T-helper 2 cell treated with Interferon-gamma antibody and Interleukin-4, amounts not matched to agents 5 μg/mL and 100 μg/mL, for 36 hours (primary cell): ENCODE measurements around the gene CAMKV.
"Not testable (repeated sequence)": the region's sequence is repeated elsewhere in the genome, so short reads cannot be mapped to it uniquely, and the experiment has no call there.

Source experiments
- DNase-seq: peaks from one replicate; pipeline ENCODE4 v3.0.0; 2021; ENCODE audit warnings: low spot score
- H3K27ac Mint-ChIP-seq: one replicate; pipeline ENCODE4 v1.8.0; 2021; ENCODE audit warnings: mild to moderate bottlenecking, mixed read lengths
- H3K27me3 Mint-ChIP-seq: one replicate; pipeline ENCODE4 v1.8.0; 2021; ENCODE audit warnings: low read depth, mixed read lengths
- H3K36me3 Mint-ChIP-seq: one replicate; pipeline ENCODE4 v1.8.0; 2021; ENCODE audit warnings: low read depth, mixed read lengths
- H3K4me1 Mint-ChIP-seq: one replicate; pipeline ENCODE4 v1.8.0; 2021; ENCODE audit warnings: low read depth, mixed read lengths
- H3K4me3 Mint-ChIP-seq: one replicate; pipeline ENCODE4 v1.8.0; 2022; ENCODE audit warnings: mild to moderate bottlenecking, moderate library complexity, mixed read lengths
- H3K9me3 Mint-ChIP-seq: one replicate; pipeline ENCODE4 v1.8.0; 2021; ENCODE audit warnings: mixed read lengths

The CAMKV gene, protein sequence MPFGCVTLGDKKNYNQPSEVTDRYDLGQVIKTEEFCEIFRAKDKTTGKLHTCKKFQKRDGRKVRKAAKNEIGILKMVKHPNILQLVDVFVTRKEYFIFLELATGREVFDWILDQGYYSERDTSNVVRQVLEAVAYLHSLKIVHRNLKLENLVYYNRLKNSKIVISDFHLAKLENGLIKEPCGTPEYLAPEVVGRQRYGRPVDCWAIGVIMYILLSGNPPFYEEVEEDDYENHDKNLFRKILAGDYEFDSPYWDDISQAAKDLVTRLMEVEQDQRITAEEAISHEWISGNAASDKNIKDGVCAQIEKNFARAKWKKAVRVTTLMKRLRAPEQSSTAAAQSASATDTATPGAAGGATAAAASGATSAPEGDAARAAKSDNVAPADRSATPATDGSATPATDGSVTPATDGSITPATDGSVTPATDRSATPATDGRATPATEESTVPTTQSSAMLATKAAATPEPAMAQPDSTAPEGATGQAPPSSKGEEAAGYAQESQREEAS

GRCh38 chr3:49869525-49870126 is at the start of gene CAMKV:
TSS of gene CAMKV (minus strand) at chr3:49869906. CDS start at chr3:49862388, 7,518 bp downstream.
- no peak for DNase-seq
- Mint-ChIP-seq H3K27me3 (peaks cover 41% of the 10 kb centered on the region), H3K36me3 (no peaks in the 10 kb centered on the region), H3K4me3 (peak within 1 kb of the TSS; percentile 21), H3K4me1 (no peaks in the 10 kb centered on the region), H3K27ac (no peak within 1 kb of the TSS), H3K9me3 (no peaks in the 10 kb centered on the region)

GRCh38 chr3:49917806-49918590 is 48.3 kb upstream of the CAMKV start:
- not testable (repeated sequence) for DNase-seq, H3K36me3 Mint-ChIP-seq

DNA sequence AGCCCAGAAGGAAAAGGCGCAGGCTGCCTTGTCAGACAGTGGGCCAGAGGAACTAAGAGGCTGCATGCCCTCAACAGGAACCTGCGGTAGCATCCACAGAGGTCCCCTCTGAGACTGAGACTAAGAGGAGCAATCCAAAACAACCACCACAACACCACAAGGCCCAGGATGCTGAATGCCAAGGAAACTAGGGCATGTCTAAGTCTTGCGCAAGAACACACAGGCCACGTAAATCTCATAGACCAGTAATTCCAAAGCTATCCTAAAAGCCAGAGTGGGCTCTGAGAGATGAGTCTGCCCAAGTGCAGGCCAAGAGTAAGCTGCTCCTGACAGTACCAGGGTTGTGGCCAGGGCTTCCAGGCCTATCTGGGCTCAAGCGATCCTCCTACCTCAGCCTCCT is 47.0 kb upstream of the CAMKV start:
- Mint-ChIP-seq H3K27ac (no peak overlapping the region), H3K4me3 (no peak overlapping the region), H3K9me3 (no peaks in the 10 kb centered on the region), H3K4me1 (no peaks in the 10 kb centered on the region), H3K36me3 (peaks cover 5% of the 10 kb centered on the region), H3K27me3 (no peaks in the 10 kb centered on the region)
- DNase-seq, result no peak

More at GRCh38 chr3:49917806-49918590, 48.3 kb upstream of the CAMKV start:
- H3K27me3 Mint-ChIP-seq, H3K9me3 Mint-ChIP-seq, H3K4me3 Mint-ChIP-seq, H3K4me1 Mint-ChIP-seq, H3K27ac Mint-ChIP-seq: not testable (repeated sequence)

DNA sequence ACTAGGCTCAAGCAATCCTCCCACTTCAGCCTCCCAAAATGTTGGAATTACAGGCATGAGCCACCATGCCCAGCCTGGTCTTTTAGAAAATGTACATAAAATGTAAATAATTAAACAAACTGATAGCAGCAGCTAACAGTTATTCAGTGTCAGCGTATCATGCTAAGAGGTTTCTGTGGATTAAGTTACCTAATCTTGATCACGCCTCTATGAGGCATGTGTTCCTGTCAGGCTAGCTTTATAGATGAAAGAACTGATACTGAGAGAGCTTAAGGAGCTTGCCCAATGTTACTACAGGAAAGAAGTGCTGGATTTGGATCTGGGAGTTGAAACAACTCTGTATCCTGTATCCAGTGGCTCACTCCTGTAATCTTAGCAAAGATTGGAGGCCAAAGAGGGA is 45.2 kb upstream of the CAMKV start:
- Mint-ChIP-seq H3K27ac (no peak overlapping the region), H3K4me3 (no peak overlapping the region), H3K4me1 (no peaks in the 10 kb centered on the region), H3K9me3 (no peaks in the 10 kb centered on the region), H3K27me3 (no peaks in the 10 kb centered on the region), H3K36me3 (peaks cover 11% of the 10 kb centered on the region)
- no peak for DNase-seq

- Mint-ChIP-seq H3K27ac (no peak overlapping the region), H3K27me3 (no peaks in the 10 kb centered on the region), H3K4me1 (no peaks in the 10 kb centered on the region), H3K9me3 (no peaks in the 10 kb centered on the region), H3K36me3 (peaks cover 13% of the 10 kb centered on the region), H3K4me3 (no peak overlapping the region)
- DNase-seq, result no peak
Observed at GRCh38 chr3:49912881-49913281, 43.2 kb upstream of the CAMKV start.

- peaks cover 12% of the 10 kb centered on the region for H3K36me3 Mint-ChIP-seq
- DNase-seq, result no peak
- H3K9me3 Mint-ChIP-seq, result no peaks in the 10 kb centered on the region
- no peak overlapping the region for H3K27ac Mint-ChIP-seq
- H3K4me1 Mint-ChIP-seq, result peaks cover under 1% of the 10 kb centered on the region
- no peak overlapping the region for H3K4me3 Mint-ChIP-seq
- H3K27me3 Mint-ChIP-seq, result no peaks in the 10 kb centered on the region
Observed at GRCh38 chr3:49911611-49912010, 41.9 kb upstream of the CAMKV start.

DNA sequence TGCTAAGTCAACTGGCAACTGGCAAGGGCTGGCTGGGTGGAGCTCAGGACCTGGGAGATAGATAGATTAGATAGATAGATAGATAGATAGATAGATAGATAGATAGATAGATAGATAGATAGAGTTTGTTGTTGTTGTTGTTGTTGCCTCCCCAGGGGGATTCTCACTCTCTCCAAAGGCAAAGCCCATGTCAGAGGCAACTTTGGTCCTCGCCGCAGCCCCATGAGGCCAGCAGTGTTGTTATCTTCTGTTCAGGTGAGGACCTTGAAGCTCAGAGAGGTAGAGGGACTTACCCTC is 41.4 kb upstream of the CAMKV start:
- peaks cover 3% of the 10 kb centered on the region for H3K4me1 Mint-ChIP-seq
- no peak overlapping the region for H3K4me3 Mint-ChIP-seq
- no peak overlapping the region for H3K27ac Mint-ChIP-seq
- no peak for DNase-seq
- H3K9me3 Mint-ChIP-seq, result no peaks in the 10 kb centered on the region
- no peaks in the 10 kb centered on the region for H3K27me3 Mint-ChIP-seq
- peaks cover 12% of the 10 kb centered on the region for H3K36me3 Mint-ChIP-seq

- peaks cover 8% of the 10 kb centered on the region for H3K4me1 Mint-ChIP-seq
- DNase-seq, result no peak
- no peaks in the 10 kb centered on the region for H3K27me3 Mint-ChIP-seq
- H3K36me3 Mint-ChIP-seq, result peaks cover 12% of the 10 kb centered on the region
- no peak overlapping the region for H3K27ac Mint-ChIP-seq
- no peaks in the 10 kb centered on the region for H3K9me3 Mint-ChIP-seq
- H3K4me3 Mint-ChIP-seq, result no peak overlapping the region
Observed at GRCh38 chr3:49910409-49911123, 40.9 kb upstream of the CAMKV start.

GRCh38 chr3:49908373-49909199 is 38.9 kb upstream of the CAMKV start:
- H3K4me1 Mint-ChIP-seq, result peaks cover 20% of the 10 kb centered on the region
- H3K9me3 Mint-ChIP-seq, result no peaks in the 10 kb centered on the region
- no peaks in the 10 kb centered on the region for H3K27me3 Mint-ChIP-seq
- no peak overlapping the region for H3K4me3 Mint-ChIP-seq
- H3K27ac Mint-ChIP-seq, result no peak overlapping the region
- H3K36me3 Mint-ChIP-seq, result peaks cover 15% of the 10 kb centered on the region
- DNase-seq, result no peak

- no peaks in the 10 kb centered on the region for H3K27me3 Mint-ChIP-seq
- H3K9me3 Mint-ChIP-seq, result no peaks in the 10 kb centered on the region
- peak overlapping the region; percentile 94 for H3K4me3 Mint-ChIP-seq
- peaks cover 20% of the 10 kb centered on the region for H3K4me1 Mint-ChIP-seq
- peak; percentile 52 for DNase-seq
- H3K36me3 Mint-ChIP-seq, result peaks cover 11% of the 10 kb centered on the region
- peak overlapping the region; percentile 88 for H3K27ac Mint-ChIP-seq
Observed at GRCh38 chr3:49906073-49906743, 36.5 kb upstream of the CAMKV start.

GRCh38 chr3:49904448-49904847 is 34.7 kb upstream of the CAMKV start:
- not testable (repeated sequence) for H3K9me3 Mint-ChIP-seq, H3K36me3 Mint-ChIP-seq, DNase-seq, H3K27me3 Mint-ChIP-seq
- Mint-ChIP-seq H3K4me3 (peak overlapping the region; percentile 94), H3K27ac (peak overlapping the region; percentile 65), H3K4me1 (peaks cover 20% of the 10 kb centered on the region)

DNA sequence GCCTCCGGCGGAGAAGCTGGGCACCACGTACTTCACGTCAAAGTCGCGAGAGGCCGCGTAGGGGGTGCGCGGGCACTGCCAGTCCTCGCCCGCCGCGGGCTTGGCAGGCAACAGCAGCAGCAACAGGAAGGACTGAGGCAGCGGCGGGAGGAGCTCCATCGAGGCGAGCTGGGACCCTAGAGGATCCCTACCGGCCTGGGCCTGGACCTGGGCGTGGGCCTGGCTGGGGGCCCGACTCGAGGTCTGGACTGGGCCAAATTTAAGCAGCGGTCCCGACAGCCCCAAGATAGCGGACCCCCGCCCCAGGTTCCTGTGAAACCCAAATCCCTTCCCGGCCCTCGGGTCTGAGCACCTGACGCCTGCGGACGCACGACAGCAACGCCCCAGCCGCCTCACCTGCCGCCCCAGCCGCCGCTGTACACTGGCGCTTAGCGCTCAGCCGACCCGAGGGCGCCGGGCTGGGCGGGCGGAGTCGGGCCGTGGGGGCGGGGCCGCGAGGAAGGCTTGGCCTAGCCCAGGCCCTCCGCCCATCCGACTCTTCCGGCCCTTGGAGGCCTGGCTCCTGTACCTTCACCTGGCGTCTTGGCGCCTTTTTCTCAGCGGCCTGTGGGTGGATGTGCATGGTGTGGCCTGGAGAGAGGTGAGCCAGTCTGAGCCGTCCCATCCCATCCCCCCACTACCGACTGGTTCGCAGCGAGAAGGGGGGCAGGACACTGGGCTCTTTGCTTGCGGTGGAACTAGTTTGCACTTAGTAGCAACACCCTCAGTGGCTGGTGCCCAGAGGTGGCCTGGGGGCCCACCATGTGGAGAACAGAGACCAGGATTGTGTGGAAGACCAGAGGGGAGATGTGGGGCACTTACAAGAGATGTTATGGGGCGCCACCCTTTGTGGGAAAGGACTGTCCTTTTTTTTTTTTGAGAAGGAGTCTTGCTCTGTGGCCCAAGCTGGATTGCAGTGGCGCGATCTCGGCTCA is 34.0 kb upstream of the CAMKV start, which contains the start of gene MST1R:
Gene MST1R, minus strand, starts transcription at position 423 of the 974 bp plus-strand sequence. Its CDS starts 264 bp downstream, at position 159.
- peak within 1 kb of the TSS; percentile 91 for H3K27ac Mint-ChIP-seq
- peaks cover 3% of the 10 kb centered on the region for H3K36me3 Mint-ChIP-seq
- H3K27me3 Mint-ChIP-seq, result no peaks in the 10 kb centered on the region
- no peaks in the 10 kb centered on the region for H3K9me3 Mint-ChIP-seq
- peak; percentile 86 for DNase-seq
- H3K4me3 Mint-ChIP-seq, result peak within 1 kb of the TSS; percentile 94
- H3K4me1 Mint-ChIP-seq, result peaks cover 20% of the 10 kb centered on the region
